Neutrophil (primary cell): ENCODE results near the gene NNMT.

Source experiments
- H3K27ac ChIP-seq: fragments of 200-600 bp; sonication (generic); 2 replicates; pipeline ENCODE4 v1.5.1; 2016; ENCODE audit warnings: mild to moderate bottlenecking, moderate library complexity
- H3K27me3 ChIP-seq: fragments of 200-600 bp; sonication (generic); 2 replicates; pipeline ENCODE4 v1.6.0; 2016; ENCODE audit warnings: mild to moderate bottlenecking
- H3K36me3 ChIP-seq: fragments of 200-600 bp; sonication (generic); 2 replicates; pipeline ENCODE4 v1.5.1; 2017
- H3K4me1 ChIP-seq, 2 experiments: fragments of 200-600 bp in 1 of 2; sonication (generic) in 1 of 2; 1 replicate in 1 of 2; 2 replicates in 1 of 2; pipeline versions ENCODE4 v1.5.1 to v1.6.1; 2013 to 2016; ENCODE audit warnings: low read depth in 1 of 2, low read length in 1 of 2, mild to moderate bottlenecking in 1 of 2, moderate library complexity in 1 of 2; ENCODE audit not compliant: control insufficient read depth in 1 of 2, insufficient read depth in 1 of 2
- H3K4me3 ChIP-seq, 2 experiments: fragments of 200-600 bp in 1 of 2; sonication (generic) in 1 of 2; 1 replicate in 1 of 2; 2 replicates in 1 of 2; pipeline ENCODE4 v1.5.1; 2013 to 2016; ENCODE audit warnings: low read depth in 1 of 2, low read length in 1 of 2, mild to moderate bottlenecking in 1 of 2, moderate library complexity in 1 of 2
- H3K9me3 ChIP-seq: fragments of 200-600 bp; sonication (generic); 2 replicates; pipeline ENCODE4 v1.5.1; 2016
- TF ChIP-seq, protein P1 (sequence below): fragments of 200-600 bp; sonication (generic); IDR thresholded peaks from 2 replicates; pipeline ENCODE4 v1.5.1; 2016; ENCODE audit warnings: antibody characterized with exemption

The NNMT gene

DNA sequence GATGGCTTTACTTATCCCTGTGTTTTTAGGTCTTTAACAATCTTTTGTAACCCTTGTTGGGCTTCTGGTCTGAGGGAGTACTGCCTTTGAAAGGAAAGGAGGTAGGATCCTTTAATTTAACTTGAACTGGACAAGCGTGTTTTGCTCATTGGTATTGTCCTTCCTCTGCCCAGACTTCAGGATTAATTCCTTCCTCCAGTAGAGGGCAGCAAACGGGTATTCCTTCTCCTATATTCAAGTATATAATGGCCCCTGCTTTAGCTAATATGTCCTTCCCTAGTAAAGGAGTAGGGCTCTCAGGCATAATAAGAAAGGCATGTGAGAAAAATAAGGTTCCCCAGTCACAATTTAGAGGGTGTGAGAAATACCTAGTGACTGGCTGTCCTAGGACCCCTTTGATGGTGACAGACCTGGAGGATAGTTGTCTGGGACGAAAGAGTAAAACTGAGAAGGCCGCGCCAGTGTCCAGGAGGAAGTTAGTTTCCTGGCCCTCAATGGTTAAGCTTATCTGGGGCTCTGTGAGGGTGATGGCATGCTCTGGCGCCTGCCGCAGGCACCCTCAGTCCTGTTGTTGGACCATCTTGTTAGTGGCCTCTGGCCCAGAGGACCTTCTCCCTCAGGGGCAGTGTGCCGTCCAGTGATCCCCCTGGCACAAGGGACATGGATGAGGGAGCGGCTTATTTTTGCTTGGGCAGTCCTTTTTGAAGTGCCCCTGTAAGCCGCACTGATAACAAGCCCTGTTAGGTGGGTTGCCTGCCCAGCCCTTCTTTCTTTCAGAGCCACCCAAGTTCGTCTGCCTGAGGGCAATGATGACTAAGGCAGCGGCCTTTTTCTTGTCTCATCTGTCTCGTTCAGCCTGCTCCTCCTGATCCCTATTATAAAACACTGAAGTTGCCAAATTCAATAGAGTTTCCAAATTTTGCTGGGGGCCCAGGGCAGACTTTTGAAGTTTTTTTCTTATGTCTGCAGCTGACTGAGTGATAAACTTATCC is 52.3 kb downstream of the NNMT start:
- H3K4me3 ChIP-seq: no peak overlapping the region
- TF ChIP-seq, protein P1, sequence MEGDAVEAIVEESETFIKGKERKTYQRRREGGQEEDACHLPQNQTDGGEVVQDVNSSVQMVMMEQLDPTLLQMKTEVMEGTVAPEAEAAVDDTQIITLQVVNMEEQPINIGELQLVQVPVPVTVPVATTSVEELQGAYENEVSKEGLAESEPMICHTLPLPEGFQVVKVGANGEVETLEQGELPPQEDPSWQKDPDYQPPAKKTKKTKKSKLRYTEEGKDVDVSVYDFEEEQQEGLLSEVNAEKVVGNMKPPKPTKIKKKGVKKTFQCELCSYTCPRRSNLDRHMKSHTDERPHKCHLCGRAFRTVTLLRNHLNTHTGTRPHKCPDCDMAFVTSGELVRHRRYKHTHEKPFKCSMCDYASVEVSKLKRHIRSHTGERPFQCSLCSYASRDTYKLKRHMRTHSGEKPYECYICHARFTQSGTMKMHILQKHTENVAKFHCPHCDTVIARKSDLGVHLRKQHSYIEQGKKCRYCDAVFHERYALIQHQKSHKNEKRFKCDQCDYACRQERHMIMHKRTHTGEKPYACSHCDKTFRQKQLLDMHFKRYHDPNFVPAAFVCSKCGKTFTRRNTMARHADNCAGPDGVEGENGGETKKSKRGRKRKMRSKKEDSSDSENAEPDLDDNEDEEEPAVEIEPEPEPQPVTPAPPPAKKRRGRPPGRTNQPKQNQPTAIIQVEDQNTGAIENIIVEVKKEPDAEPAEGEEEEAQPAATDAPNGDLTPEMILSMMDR: peak; percentile 19
- H3K9me3 ChIP-seq: no peaks in the 10 kb centered on the region
- H3K36me3 ChIP-seq: no peaks in the 10 kb centered on the region
- no peak overlapping the region for H3K27ac ChIP-seq
- H3K4me1 ChIP-seq: peaks cover 4 to 5% of the 10 kb centered on the region in 2 experiments
- peaks cover 8% of the 10 kb centered on the region for H3K27me3 ChIP-seq

DNA sequence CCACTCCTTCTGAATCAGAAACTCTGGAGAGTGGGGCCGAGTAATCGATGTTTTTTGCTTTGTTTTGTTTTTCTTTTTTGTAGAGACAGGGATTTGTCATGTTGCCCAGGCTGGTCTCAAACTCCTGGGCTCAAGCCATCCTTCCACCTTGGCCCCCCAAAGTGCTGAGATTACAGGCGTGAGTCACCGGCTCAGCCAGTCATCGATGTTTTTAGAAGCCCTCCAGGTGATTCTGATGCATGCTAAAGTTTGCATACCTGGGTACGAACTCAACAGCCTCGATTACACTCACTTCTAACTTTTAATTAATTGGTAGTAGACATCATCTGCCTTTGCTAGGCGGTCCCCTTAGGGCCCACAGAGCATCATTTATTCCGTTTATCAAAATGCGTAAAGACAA is 53.8 kb downstream of the NNMT start:
- no peaks in the 10 kb centered on the region for H3K36me3 ChIP-seq
- H3K9me3 ChIP-seq: no peaks in the 10 kb centered on the region
- TF ChIP-seq, protein P1: no peak
- no peak overlapping the region for H3K4me3 ChIP-seq
- no peak overlapping the region for H3K27ac ChIP-seq
- peaks cover 16% of the 10 kb centered on the region for H3K27me3 ChIP-seq
- H3K4me1 ChIP-seq: peaks cover 4 to 5% of the 10 kb centered on the region in 2 experiments

DNA sequence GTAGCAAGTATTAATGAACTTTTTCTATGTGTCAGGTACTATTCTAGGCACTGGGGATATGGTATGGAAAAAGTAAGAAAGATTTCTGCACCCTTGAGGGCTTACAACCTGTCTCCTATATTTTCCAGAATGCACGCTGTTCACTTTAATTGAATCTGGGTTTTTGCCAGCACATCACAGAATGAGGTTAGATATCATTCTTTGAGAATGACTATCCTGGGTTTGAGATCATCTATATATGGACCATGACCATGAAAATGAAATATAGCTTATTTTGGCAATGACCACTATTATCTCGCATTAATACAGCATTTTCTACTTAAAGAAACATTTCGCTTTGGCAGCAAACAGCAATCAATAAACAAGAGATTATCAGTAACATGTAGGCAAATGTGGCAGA is 57.2 kb downstream of the NNMT start:
- Histone ChIP-seq H3K27me3 (peaks cover 16% of the 10 kb centered on the region), H3K36me3 (no peaks in the 10 kb centered on the region), H3K4me1 (no peaks in the 10 kb centered on the region), H3K9me3 (no peaks in the 10 kb centered on the region), H3K27ac (no peak overlapping the region), H3K4me3 (no peak overlapping the region)
- TF ChIP-seq, protein P1: no peak

DNA sequence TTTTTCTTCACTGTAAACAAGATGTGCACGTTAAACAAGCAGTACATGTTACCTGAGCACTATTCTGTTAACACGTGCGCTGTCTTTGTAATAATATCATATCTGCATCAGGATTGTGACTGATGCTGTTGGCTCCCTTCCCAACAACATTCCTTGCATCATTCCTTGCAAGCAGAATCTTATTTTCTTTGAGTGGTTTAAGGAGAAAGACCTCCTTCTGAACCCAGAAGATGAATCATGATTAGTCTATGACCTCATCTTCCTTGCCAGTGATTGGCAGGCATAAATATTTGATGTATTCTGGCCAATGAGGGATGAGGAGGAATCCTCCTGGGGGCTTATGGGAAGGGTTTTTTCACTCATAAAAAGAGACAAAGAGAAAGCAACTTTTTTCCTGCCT is 57.9 kb downstream of the NNMT start:
- H3K27ac ChIP-seq: no peak overlapping the region
- no peaks in the 10 kb centered on the region for H3K9me3 ChIP-seq
- H3K36me3 ChIP-seq: no peaks in the 10 kb centered on the region
- no peaks in the 10 kb centered on the region for H3K4me1 ChIP-seq
- H3K4me3 ChIP-seq: no peak overlapping the region
- TF ChIP-seq, protein P1: no peak
- H3K27me3 ChIP-seq: peaks cover 16% of the 10 kb centered on the region

DNA sequence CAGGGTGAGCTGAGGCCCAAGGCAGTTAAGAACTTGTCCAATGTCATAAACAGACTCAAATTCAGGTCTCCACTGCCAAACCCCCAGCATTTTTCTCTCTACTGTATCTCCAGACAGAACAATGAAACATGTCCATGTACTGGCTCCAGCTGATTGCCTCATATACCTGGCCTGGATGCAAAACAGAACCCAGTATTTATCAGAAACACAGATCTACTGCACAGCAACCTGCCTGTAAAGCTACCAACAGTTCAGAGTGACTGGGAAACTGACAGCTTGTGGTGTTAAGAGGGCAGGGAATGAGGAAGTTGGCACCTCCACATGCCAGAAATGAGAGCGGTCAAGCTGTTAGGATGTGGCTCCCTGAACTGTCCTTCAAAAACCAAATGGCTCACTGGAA is 62.5 kb downstream of the NNMT start:
- TF ChIP-seq, protein P1: no peak
- no peaks in the 10 kb centered on the region for H3K4me1 ChIP-seq
- no peak overlapping the region for H3K27ac ChIP-seq

More for the DNA sequence above, 62.5 kb downstream of the NNMT start:
- peaks cover 6% of the 10 kb centered on the region for H3K27me3 ChIP-seq
- no peak overlapping the region for H3K4me3 ChIP-seq
- H3K9me3 ChIP-seq: no peaks in the 10 kb centered on the region
- no peaks in the 10 kb centered on the region for H3K36me3 ChIP-seq
